Hepatocyte (in vitro differentiated cells): Measurements from ENCODE around the gene ZDHHC22. TPM values are rescaled to one million over a fixed set of nuclear protein-coding genes. Genes with fewer than 3 reads are reported as not detected.

Experiments used
- DNase-seq: peaks from one replicate; pipeline ENCODE4 v3.0.0-alpha.2; 2016; ENCODE audit warnings: low spot score
- H2AFZ ChIP-seq: fragments of 200-600 bp; sonication (generic); 2 replicates; pipeline ENCODE4 v1.6.0; 2016; ENCODE audit warnings: antibody characterized with exemption, mild to moderate bottlenecking
- H3K27ac ChIP-seq: fragments of 200-600 bp; sonication (generic); 2 replicates; pipeline ENCODE4 v1.5.1; 2016; ENCODE audit warnings: mild to moderate bottlenecking
- H3K27me3 ChIP-seq: fragments of 200-600 bp; sonication (generic); 2 replicates; pipeline ENCODE4 v1.6.1; 2016
- H3K36me3 ChIP-seq: fragments of 200-600 bp; sonication (generic); replicated peaks from 2 replicates; pipeline ENCODE4 v1.5.1; 2016; ENCODE audit warnings: low read depth; ENCODE audit not compliant: insufficient read depth
- H3K4me1 ChIP-seq: fragments of 200-600 bp; sonication (generic); 2 replicates; pipeline ENCODE4 v1.5.1; 2016; ENCODE audit warnings: mild to moderate bottlenecking, moderate library complexity; ENCODE audit not compliant: insufficient read depth
- H3K4me2 ChIP-seq: fragments of 200-600 bp; sonication (generic); 2 replicates; pipeline ENCODE4 v1.6.0; 2016
- H3K4me3 ChIP-seq: fragments of 200-600 bp; sonication (generic); 2 replicates; pipeline ENCODE4 v1.5.1; 2016; ENCODE audit warnings: mild to moderate bottlenecking
- H3K79me2 ChIP-seq: fragments of 200-600 bp; sonication (generic); 2 replicates; pipeline ENCODE4 v1.6.0; 2017; ENCODE audit warnings: mild to moderate bottlenecking
- H3K9me2 ChIP-seq: fragments of 200-600 bp; sonication (generic); replicated peaks from 2 replicates; pipeline ENCODE4 v1.6.0; 2017; ENCODE audit warnings: mild to moderate bottlenecking; ENCODE audit not compliant: insufficient read depth
- H3K9me3 ChIP-seq: fragments of 200-600 bp; sonication (generic); 2 replicates; pipeline ENCODE4 v1.5.1; 2016; ENCODE audit warnings: low read depth, mild to moderate bottlenecking
- H4K20me1 ChIP-seq: fragments of 200-600 bp; sonication (generic); 2 replicates; pipeline ENCODE4 v1.6.0; 2016; ENCODE audit warnings: mild to moderate bottlenecking; ENCODE audit not compliant: insufficient read depth, poor library complexity, severe bottlenecking
- CTCF ChIP-seq: fragments of 200-600 bp; sonication (generic); IDR thresholded peaks from 2 replicates; pipeline ENCODE4 v1.5.1; 2016; ENCODE audit warnings: antibody characterized with exemption, mild to moderate bottlenecking; ENCODE audit not compliant: poor library complexity
- EZH2 ChIP-seq: fragments of 200-600 bp; sonication (generic); IDR thresholded peaks from 2 replicates; pipeline ENCODE4 v1.6.1; 2016; ENCODE audit warnings: antibody characterized with exemption, mild to moderate bottlenecking, borderline replicate concordance
- EZH2phosphoT487 ChIP-seq: fragments of 200-600 bp; sonication (generic); IDR thresholded peaks from one replicate; pipeline ENCODE4 v1.6.1; 2018; ENCODE audit warnings: antibody characterized with exemption, mild to moderate bottlenecking, low read depth, moderate library complexity; ENCODE audit not compliant: unreplicated experiment, severe bottlenecking
- WGBS: methylation state at CpG from one replicate; pipeline ENCODE4 v1.1.6; 2016; ENCODE audit warnings: low lambda C conversion rate; ENCODE audit errors: missing lambda C conversion rate; 5-methylcytosine and 5-hydroxymethylcytosine counted together
- polyA plus RNA-seq: library from polyadenylated mRNA; unstranded; fragments of >200 nt; fragmentation: Nextera tagmentation; extraction: Ambion mirVana; gene quantifications from 2 replicates; pipeline ENCODE4 v1.2.1, GENCODE V29; 2016
- total RNA-seq: library from RNA; depleted of rRNA; stranded (reverse); fragments of >200 nt; gene quantifications from 2 replicates; pipeline ENCODE4 v1.2.3, GENCODE V29; 2014

ZDHHC22 gene
- total and polyA plus RNA-seq, 2 experiments from 2014 or later: not detected

- Histone ChIP-seq H3K79me2 (no peaks in the 10 kb centered on the region), H3K4me3 (no peak overlapping the region), H3K9me2 (no peaks in the 10 kb centered on the region), H3K4me2 (no peak overlapping the region), H4K20me1 (no peaks in the 10 kb centered on the region), H3K9me3 (no peaks in the 10 kb centered on the region), H3K36me3 (no peaks in the 10 kb centered on the region), H3K27ac (no peak overlapping the region), H2AFZ (no peak overlapping the region), H3K4me1 (no peaks in the 10 kb centered on the region), H3K27me3 (no peaks in the 10 kb centered on the region)
- TF ChIP-seq CTCF (no peak), EZH2phosphoT487 (no peak), EZH2 (no peak)
- WGBS: 94% methylated on average over 4 of the region's 4 CpGs
- DNase-seq: no peak
These were observed 27.0 kb downstream of the ZDHHC22 start for GRCh38 chr14:77114609-77115008.

- Histone ChIP-seq H3K36me3 (no peaks in the 10 kb centered on the region), H3K9me3 (no peaks in the 10 kb centered on the region), H3K79me2 (peaks cover 2% of the 10 kb centered on the region), H3K4me3 (no peak overlapping the region), H3K4me2 (no peak overlapping the region), H2AFZ (no peak overlapping the region), H4K20me1 (no peaks in the 10 kb centered on the region), H3K27ac (no peak overlapping the region), H3K9me2 (no peaks in the 10 kb centered on the region), H3K27me3 (no peaks in the 10 kb centered on the region), H3K4me1 (no peaks in the 10 kb centered on the region)
- WGBS: 91% methylated on average over 11 of the region's 11 CpGs
- DNase-seq: no peak
- TF ChIP-seq EZH2: no peak
- TF ChIP-seq EZH2phosphoT487: no peak
- no peak for TF ChIP-seq CTCF
These were observed 27.9 kb downstream of the ZDHHC22 start for GRCh38 chr14:77113644-77114043.

DNA sequence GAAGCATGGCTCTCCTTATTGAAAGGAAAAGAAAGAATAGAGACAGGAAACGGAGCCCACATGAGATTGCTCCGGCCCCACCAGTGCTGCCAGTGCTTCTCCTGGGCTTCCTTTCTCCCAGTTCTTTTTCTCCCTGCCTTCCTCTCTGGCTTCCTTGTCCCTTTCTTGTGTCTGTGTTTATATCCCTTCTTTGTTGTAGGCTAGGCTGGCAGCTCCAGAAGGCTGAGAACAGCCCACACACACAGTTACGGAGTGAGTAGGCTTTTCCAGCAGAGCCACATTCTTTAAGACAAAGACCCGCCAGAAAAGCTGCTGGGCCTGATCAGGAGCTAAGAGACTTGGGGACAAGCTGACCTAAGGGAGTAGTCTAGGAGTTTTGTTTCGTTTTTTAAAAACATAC is 30.6 kb downstream of the ZDHHC22 start:
- Histone ChIP-seq H3K9me2 (no peaks in the 10 kb centered on the region), H3K27me3 (no peaks in the 10 kb centered on the region), H3K27ac (peak overlapping the region; percentile 75), H3K4me1 (no peaks in the 10 kb centered on the region), H3K4me2 (peak overlapping the region; percentile 47), H3K36me3 (no peaks in the 10 kb centered on the region), H3K79me2 (peaks cover 13% of the 10 kb centered on the region), H2AFZ (no peak overlapping the region), H3K4me3 (no peak overlapping the region), H4K20me1 (no peaks in the 10 kb centered on the region), H3K9me3 (no peaks in the 10 kb centered on the region)
- TF ChIP-seq EZH2phosphoT487 (no peak), EZH2 (no peak), CTCF (no peak)
- 49% methylated on average over 5 of the region's 5 CpGs for WGBS
- DNase-seq: no peak

GRCh38 chr14:77110286-77110685 is 31.3 kb downstream of the ZDHHC22 start:
- H3K4me1 ChIP-seq: no peaks in the 10 kb centered on the region
- H3K27me3 ChIP-seq: no peaks in the 10 kb centered on the region
- no peak for TF ChIP-seq CTCF
- TF ChIP-seq EZH2: no peak
- no peak for TF ChIP-seq EZH2phosphoT487
- no peak for DNase-seq
- no peaks in the 10 kb centered on the region for H4K20me1 ChIP-seq
- H3K4me2 ChIP-seq: no peak overlapping the region
- peaks cover 20% of the 10 kb centered on the region for H3K79me2 ChIP-seq
- H3K9me2 ChIP-seq: no peaks in the 10 kb centered on the region
- no peak overlapping the region for H2AFZ ChIP-seq
- no peaks in the 10 kb centered on the region for H3K36me3 ChIP-seq
- H3K9me3 ChIP-seq: no peaks in the 10 kb centered on the region
- peak overlapping the region; percentile 75 for H3K27ac ChIP-seq
- no peak overlapping the region for H3K4me3 ChIP-seq
- 100% methylated on average over 1 of the region's 1 CpG for WGBS
